HG03558 (cell line): Measurements from ENCODE around the gene KLF11.

Source experiments
- ATAC-seq: cut with Tn5 transposase; IDR thresholded peaks from one replicate; pipeline ENCODE4 v1.9.1; 2021; ENCODE audit warnings: moderate number of reproducible peaks; ENCODE audit not compliant: unreplicated experiment; ENCODE audit errors: extremely low read depth

The KLF11 gene

DNA sequence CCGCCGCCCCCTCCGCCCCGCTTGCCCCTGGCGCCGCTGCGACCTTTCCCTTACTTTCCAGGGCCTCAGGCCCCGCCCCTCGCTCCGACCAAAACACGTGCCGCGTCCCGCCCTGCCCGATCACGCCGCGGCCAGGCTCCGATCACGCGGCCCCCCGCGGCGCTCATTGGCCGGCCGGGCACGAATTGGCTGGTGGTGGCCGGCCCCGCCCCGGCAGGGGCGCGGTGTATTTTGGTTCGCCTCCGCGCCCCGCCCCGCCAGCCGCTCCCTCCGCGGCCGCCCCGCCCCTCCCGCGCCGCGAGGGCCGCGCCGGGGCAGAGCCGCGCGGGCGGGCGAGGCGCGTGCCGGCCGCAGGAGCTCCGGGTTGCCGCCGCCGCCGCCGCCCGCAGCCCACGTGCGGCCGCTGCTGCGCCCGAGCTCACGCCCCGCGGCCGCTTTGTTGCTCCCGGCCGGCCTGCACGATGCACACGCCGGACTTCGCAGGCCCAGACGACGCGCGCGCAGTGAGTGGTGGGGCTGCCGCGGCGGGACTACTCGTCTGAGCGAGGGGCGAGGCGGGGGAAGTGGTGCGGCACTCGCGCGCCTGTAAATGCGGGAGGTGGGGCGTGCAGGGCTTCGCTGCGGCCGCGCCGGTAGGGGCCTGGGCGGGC, at the start of gene KLF11:
KLF11 (plus strand) TSS at position 295 of the 650 bp plus-strand sequence; CDS start at position 462, 167 bp downstream.
- ATAC-seq = peak; percentile 38

DNA sequence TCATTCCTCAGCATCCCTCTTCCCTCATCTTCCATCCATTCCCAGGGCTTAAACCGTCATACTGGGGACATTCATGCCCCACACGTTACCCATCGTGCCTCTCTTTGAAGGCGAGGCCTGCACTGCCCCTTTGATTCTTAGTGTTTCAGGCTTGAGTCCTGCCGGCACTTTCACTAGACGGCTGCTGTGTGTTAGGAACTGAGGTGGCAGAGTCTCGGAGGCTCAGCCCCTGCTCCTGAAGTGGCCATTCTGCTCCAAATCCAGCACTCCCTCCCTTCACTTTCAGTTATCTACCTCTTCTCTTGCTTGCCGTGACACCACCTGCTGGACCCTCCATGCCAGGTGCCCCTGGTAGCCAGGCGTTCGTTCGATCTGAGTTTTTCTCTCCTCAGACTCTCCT, 48.9 kb upstream of the KLF11 start:
- no peak for ATAC-seq

GRCh38 chr2:9995059-9995458, 48.3 kb upstream of the KLF11 start:
- ATAC-seq = no peak

DNA sequence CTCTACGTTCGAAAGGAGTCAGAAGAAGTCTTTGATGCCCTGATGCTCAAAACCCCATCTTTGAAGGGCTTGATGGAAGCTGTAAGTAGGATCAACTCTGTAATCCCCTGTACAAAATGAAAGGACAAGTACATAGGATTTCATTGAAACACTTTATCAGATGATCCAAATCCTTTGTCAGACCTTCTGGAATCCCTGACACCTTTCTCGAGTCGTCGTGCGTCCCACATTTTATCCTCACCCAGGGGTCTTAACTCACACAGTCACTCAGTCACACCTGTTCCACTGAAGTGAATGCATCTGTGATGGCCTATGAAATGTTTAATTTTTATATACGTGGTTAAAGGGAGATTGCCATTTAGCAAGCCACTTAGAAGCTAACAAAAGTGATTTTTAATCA, 47.0 kb upstream of the KLF11 start:
- no peak for ATAC-seq

- ATAC-seq = no peak
Observed at GRCh38 chr2:9997936-9998335, 45.4 kb upstream of the KLF11 start.

GRCh38 chr2:9998916-9999654, 44.3 kb upstream of the KLF11 start:
- ATAC-seq = no peak

DNA sequence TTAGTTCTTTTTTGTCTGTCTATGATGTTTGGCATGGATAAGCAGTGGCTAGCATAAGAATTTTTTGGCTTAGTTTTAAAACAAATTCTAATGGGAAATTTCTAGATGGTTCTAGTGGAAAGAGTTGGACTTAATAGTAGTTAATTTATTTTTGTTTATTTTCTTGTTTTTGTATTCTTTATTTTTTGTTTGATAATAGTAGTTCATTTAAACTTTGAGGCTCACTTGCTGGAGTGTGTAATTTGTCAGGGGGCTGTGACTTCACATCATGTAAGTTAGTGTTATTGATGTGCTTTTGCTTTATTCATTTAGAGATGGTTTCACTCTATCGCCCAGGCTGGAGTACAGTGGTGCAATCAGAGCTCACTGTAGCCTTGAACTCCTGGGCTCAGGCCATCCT, 43.7 kb upstream of the KLF11 start:
- ATAC-seq = no peak

DNA sequence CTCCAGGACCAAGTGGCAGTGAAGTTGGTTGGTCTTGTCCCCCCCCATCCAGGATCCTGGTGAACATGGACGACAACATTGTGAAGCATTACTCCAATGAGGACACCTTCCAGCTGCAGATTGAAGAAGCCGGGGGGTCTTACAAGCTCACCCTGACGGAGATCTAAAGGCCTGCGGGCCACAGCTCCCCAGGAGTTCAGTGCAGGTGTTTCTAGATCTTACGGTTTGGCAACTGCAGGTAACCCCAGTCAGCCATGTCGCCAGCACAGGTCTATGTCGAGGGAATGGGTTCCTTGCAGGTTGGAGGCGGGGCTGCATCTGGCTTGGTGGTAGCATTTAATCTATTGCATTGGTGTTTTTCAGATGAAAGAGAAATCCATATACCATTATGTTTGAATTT, 42.8 kb upstream of the KLF11 start:
- no peak for ATAC-seq

GRCh38 chr2:10001586-10001985, 41.8 kb upstream of the KLF11 start:
- no peak for ATAC-seq

- ATAC-seq = no peak
Observed at GRCh38 chr2:10002109-10002508, 41.2 kb upstream of the KLF11 start.

- ATAC-seq = no peak
Observed at GRCh38 chr2:10002681-10003080, 40.7 kb upstream of the KLF11 start.

GRCh38 chr2:10003206-10004125, 39.9 kb upstream of the KLF11 start:
- ATAC-seq = no peak

DNA sequence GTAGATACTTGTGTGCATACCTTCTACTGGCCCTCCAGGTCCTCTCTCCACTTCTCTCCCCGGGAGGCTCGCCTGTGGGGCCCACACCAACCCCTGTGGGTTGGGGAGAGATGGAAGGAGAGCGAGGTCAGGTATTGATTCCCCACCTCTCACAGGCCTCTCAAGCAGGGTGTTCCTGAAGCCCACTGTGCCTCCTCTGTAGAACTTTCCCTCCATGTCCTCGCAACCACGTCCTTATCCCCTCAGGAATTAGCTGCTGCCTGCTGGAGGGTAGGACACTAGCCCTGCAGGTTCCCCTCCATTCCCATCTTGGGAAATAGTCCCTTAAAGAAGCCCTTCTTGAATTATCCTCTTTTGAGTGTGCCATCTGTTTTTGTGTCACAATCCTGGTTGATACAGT, 38.9 kb upstream of the KLF11 start:
- ATAC-seq = no peak

- ATAC-seq = no peak
Observed at GRCh38 chr2:10004836-10005235, 38.5 kb upstream of the KLF11 start.

GRCh38 chr2:10005461-10006235, 37.7 kb upstream of the KLF11 start:
- ATAC-seq = no peak

- ATAC-seq = no peak
Observed at GRCh38 chr2:10006236-10007161, 36.9 kb upstream of the KLF11 start.

DNA sequence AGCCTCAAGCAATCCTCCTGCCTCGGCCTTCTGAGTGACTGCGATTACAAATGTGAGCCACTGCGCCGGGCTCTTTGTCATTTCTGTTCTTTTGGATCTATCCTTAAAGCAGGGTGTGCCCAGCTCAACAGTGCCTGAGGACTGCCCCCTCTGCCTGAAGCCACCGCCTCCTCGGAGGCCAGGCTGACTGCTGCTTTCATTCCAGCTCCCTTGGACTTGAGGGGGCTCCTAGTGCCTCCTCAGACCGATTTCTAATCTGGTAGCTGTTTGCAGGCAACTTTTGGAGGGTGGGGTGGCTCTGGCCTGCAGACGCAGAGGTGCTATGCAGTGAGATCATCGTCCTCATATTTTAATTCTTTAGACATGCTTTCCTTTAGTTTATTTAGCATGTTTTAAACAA, 35.9 kb upstream of the KLF11 start:
- ATAC-seq = no peak

DNA sequence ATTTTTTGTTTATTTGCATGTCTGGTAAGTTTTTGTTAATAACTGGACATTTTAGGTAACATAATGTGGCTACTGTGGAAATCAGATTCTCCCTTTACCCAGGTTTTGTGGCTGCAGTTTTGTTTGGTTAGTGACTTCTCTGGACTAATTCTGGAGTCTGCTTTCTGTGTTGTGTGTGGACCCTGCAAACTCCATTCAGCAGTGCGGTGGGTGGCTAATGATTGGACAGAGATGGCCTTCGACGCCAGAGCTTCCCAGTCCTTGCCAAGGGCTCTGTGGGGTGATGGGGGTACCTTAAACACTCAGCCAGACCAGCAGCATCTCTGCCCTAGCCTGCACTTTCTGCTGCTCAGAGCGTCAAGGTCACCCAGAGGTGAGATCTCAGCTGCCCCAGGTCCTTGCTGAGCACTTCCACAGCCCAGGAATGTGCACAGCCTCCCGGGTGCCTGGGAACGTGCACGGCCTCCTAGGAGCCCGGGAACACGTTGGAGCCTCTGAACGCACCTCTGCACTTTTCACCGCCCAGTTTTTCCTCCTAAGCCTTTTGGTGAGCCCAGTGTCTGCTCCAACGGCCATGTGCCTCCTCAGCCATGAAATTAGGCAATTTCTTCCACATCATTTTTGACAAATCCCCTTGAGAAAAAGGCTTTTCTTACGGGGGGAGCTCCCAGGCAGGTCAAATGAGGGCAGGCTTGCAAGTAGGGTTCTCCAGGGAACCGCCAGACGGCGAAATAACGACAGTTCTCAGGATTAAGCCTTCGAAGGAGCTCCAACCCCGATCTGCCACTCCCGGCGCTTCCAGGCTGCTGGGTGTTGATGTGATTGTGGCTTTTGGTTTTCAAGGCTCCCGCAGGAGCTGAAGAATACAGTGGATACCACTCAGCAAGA, 35.2 kb upstream of the KLF11 start:
- no peak for ATAC-seq
